ENCODE data around the gene CDKN2B. TPM values are rescaled to one million over a fixed set of nuclear protein-coding genes. Genes with fewer than 3 reads are reported as not detected.
A peak's percentile ranks its signal among the peaks of the same experiment; 100 is the strongest.

The CDKN2B gene
- total RNA-seq, 1 experiment from 2014 or later = 32.2 TPM

GRCh38 chr9:22022396-22022795, 13.3 kb upstream of the CDKN2B start:
- ATAC-seq (no peak), DNase-seq (no peak)
- no peak overlapping the region for H3K9ac ChIP-seq (ENCODE audit: low read length)
- H3K27ac ChIP-seq (ENCODE audit: low read length) = no peak overlapping the region
- H4K20me1 ChIP-seq (ENCODE audit: low read length) = no peaks in the 10 kb centered on the region
- TF ChIP-seq EZH2 (IDR thresholded peaks at IDR 0.05; ENCODE audit: low read length, unreplicated experiment) = no peak
- H3K27me3 ChIP-seq (ENCODE audit: low read length) = no peaks in the 10 kb centered on the region
- H3K36me3 ChIP-seq (ENCODE audit: low read depth, low read length) = no peaks in the 10 kb centered on the region
- H3K4me3 ChIP-seq (ENCODE audit: low read length) = no peak overlapping the region
- H2AFZ ChIP-seq (ENCODE audit: low read length) = no peak overlapping the region
- H3F3A ChIP-seq (ENCODE audit: low read length, unreplicated experiment) = no peaks in the 10 kb centered on the region
- H3K9me2 ChIP-seq (replicated peaks; ENCODE audit: low read length) = no peaks in the 10 kb centered on the region
- CTCF ChIA-PET = no interaction called here
- H3K9me3 ChIP-seq (ENCODE audit: low read length) = no peaks in the 10 kb centered on the region
- H3K4me1 ChIP-seq (ENCODE audit: insufficient read depth, low read length) = no peaks in the 10 kb centered on the region
- no TSS peak for BruUV-seq (replicated peaks)
- intact Hi-C loops (cut with micrococcal nuclease) = no loop called here
- no peak overlapping the region for H3K4me2 ChIP-seq (ENCODE audit: low read length)
- POLR2A ChIA-PET (ENCODE audit: unreplicated experiment) = no interaction called here
- no peaks in the 10 kb centered on the region for H3K79me2 ChIP-seq (ENCODE audit: low read length)

GRCh38 chr9:22010866-22011625, 1.9 kb upstream of the CDKN2B start:
- Histone ChIP-seq H2AFZ (ENCODE audit: low read length) (no peak overlapping the region), H4K20me1 (ENCODE audit: low read length) (peaks cover 8% of the 10 kb centered on the region), H3F3A (ENCODE audit: low read length, unreplicated experiment) (no peaks in the 10 kb centered on the region), H3K36me3 (ENCODE audit: low read depth, low read length) (peaks cover 1% of the 10 kb centered on the region; the same call in 1 of the 2 replicates), H3K27me3 (ENCODE audit: low read length) (no peaks in the 10 kb centered on the region), H3K4me1 (ENCODE audit: insufficient read depth, low read length) (peaks cover 9% of the 10 kb centered on the region), H3K4me2 (ENCODE audit: low read length) (no peak overlapping the region), H3K27ac (ENCODE audit: low read length) (no peak overlapping the region), H3K4me3 (ENCODE audit: low read length) (no peak overlapping the region), H3K9ac (ENCODE audit: low read length) (no peak overlapping the region), H3K9me2 (replicated peaks; ENCODE audit: low read length) (no peaks in the 10 kb centered on the region), H3K79me2 (ENCODE audit: low read length) (peaks cover 30% of the 10 kb centered on the region), H3K9me3 (ENCODE audit: low read length) (no peaks in the 10 kb centered on the region)
- ATAC-seq (no peak), DNase-seq (no peak)
- no TSS peak for BruUV-seq (replicated peaks)
- intact Hi-C loops (cut with micrococcal nuclease) = no loop called here
- ChIA-PET POLR2A (ENCODE audit: unreplicated experiment) (interaction anchor here (0.6 kb wide), 1 partner anchor 216 kb away, joined by 7 read pairs; no protein-coding TSS in a partner anchor), CTCF (no interaction called here)
- no peak for TF ChIP-seq CTCF (conservative IDR thresholded peaks at IDR 0.05; ENCODE audit: low read depth, low read length)
- no peak for TF ChIP-seq EZH2phosphoT487 (IDR thresholded peaks at IDR 0.05; ENCODE audit: borderline replicate concordance, low read length)
- no peak for TF ChIP-seq EZH2 (IDR thresholded peaks at IDR 0.05; ENCODE audit: low read length, unreplicated experiment)

GRCh38 chr9:22009506-22009867, 382 bp upstream of the CDKN2B start:
- peak overlapping the region; percentile 90 for H3K27ac ChIP-seq (ENCODE audit: low read length)
- ATAC-seq (no peak), DNase-seq (no peak)
- H3K4me1 ChIP-seq (ENCODE audit: insufficient read depth, low read length) = peaks cover 9% of the 10 kb centered on the region
- H3K79me2 ChIP-seq (ENCODE audit: low read length) = peaks cover 46% of the 10 kb centered on the region
- TF ChIP-seq EZH2 (IDR thresholded peaks at IDR 0.05; ENCODE audit: low read length, unreplicated experiment) (no peak), CTCF (conservative IDR thresholded peaks at IDR 0.05; ENCODE audit: low read depth, low read length) (0 out of 2 replicates have a peak, but pooled peaks have one; percentile 24)
- H3K27me3 ChIP-seq (ENCODE audit: low read length) = no peaks in the 10 kb centered on the region
- H3F3A ChIP-seq (ENCODE audit: low read length, unreplicated experiment) = no peaks in the 10 kb centered on the region
- TSS peak; percentile 84 for BruUV-seq (replicated peaks)
- peak overlapping the region; percentile 63 for H3K9ac ChIP-seq (ENCODE audit: low read length)
- H2AFZ ChIP-seq (ENCODE audit: low read length) = peak overlapping the region; percentile 61
- intact Hi-C loops (cut with micrococcal nuclease) = loop anchor here (2.0 to 5.0 kb wide), 4 partner anchors 33 to 229 kb away; no protein-coding TSS in a partner anchor
- peaks cover 5% of the 10 kb centered on the region; the same call in 1 of the 2 replicates for H3K36me3 ChIP-seq (ENCODE audit: low read depth, low read length)
- no peaks in the 10 kb centered on the region for H3K9me3 ChIP-seq (ENCODE audit: low read length)
- H3K4me2 ChIP-seq (ENCODE audit: low read length) = peak overlapping the region; percentile 87
- H4K20me1 ChIP-seq (ENCODE audit: low read length) = peaks cover 8% of the 10 kb centered on the region
- CTCF ChIA-PET = interaction anchor here (0.8 to 1.7 kb wide), 6 partner anchors 13 to 235 kb away, joined by 3 to 15 read pairs (median 5); no protein-coding TSS in a partner anchor
- POLR2A ChIA-PET (ENCODE audit: unreplicated experiment) = interaction anchor here (0.5 to 1.3 kb wide), 8 partner anchors 32 to 466 kb away, joined by 3 to 9 read pairs (median 4); no protein-coding TSS in a partner anchor
- no peaks in the 10 kb centered on the region for H3K9me2 ChIP-seq (replicated peaks; ENCODE audit: low read length)
- peak overlapping the region; percentile 87 for H3K4me3 ChIP-seq (ENCODE audit: low read length)

All from PC-3 (cell line).